NCI-H1436 treated with DMSO at 0.1 percent for 48 hours (cell line): ENCODE data around the gene SERTAD4.
A peak's percentile ranks its signal among the peaks of the same experiment; 100 is the strongest.

ENCODE experiments used
- DNase-seq: peaks from one replicate; lab custom pipeline; 2025; lab: John Stamatoyannopoulos, UW

The SERTAD4 gene

GRCh38 chr1:210233216-210233494, 559 bp downstream of the SERTAD4 start:
- no peak for DNase-seq

- DNase-seq = no peak
These were observed 1.1 kb downstream of the SERTAD4 start for GRCh38 chr1:210233495-210234328.

- DNase-seq = no peak
These were observed 1.7 kb downstream of the SERTAD4 start for GRCh38 chr1:210234329-210234757.

GRCh38 chr1:210235363-210236053, 2.9 kb downstream of the SERTAD4 start:
- no peak for DNase-seq

- DNase-seq = no peak
These were observed 3.8 kb downstream of the SERTAD4 start for GRCh38 chr1:210236386-210236839.

GRCh38 chr1:210236840-210237409, 4.3 kb downstream of the SERTAD4 start:
- no peak for DNase-seq

- DNase-seq = no peak
These were observed 4.9 kb downstream of the SERTAD4 start for GRCh38 chr1:210237479-210237878.

GRCh38 chr1:210237981-210238380, 5.4 kb downstream of the SERTAD4 start:
- no peak for DNase-seq

- no peak for DNase-seq
These were observed 6.9 kb downstream of the SERTAD4 start for GRCh38 chr1:210239349-210240111.

GRCh38 chr1:210241121-210241520, 8.5 kb downstream of the SERTAD4 start:
- no peak for DNase-seq

- no peak for DNase-seq
These were observed 12.3 kb downstream of the SERTAD4 start for GRCh38 chr1:210244746-210245367.

GRCh38 chr1:210246447-210246846, 13.9 kb downstream of the SERTAD4 start:
- no peak for DNase-seq

- no peak for DNase-seq
These were observed 15.7 kb downstream of the SERTAD4 start for GRCh38 chr1:210248341-210248740.

GRCh38 chr1:210250665-210250997, 18.0 kb downstream of the SERTAD4 start:
- no peak for DNase-seq

- peak; percentile 86 for DNase-seq
These were observed 18.5 kb downstream of the SERTAD4 start for GRCh38 chr1:210250998-210251679.

GRCh38 chr1:210251680-210252490, 19.3 kb downstream of the SERTAD4 start:
- no peak for DNase-seq

- no peak for DNase-seq
These were observed 20.0 kb downstream of the SERTAD4 start for GRCh38 chr1:210252621-210253051.

- DNase-seq = no peak
These were observed 21.7 kb downstream of the SERTAD4 start for GRCh38 chr1:210254298-210254697.

GRCh38 chr1:210257698-210258529, 25.3 kb downstream of the SERTAD4 start:
- DNase-seq = no peak

- DNase-seq = no peak
These were observed 27.0 kb downstream of the SERTAD4 start for GRCh38 chr1:210259561-210259960.
